ENCODE data around the gene AATK. TPM values are rescaled to one million over a fixed set of nuclear protein-coding genes. Genes with fewer than 3 reads are reported as not detected.
A peak's percentile ranks its signal among the peaks of the same experiment; 100 is the strongest.

The AATK gene
- total and polyA plus RNA-seq, 2 of the 13 experiments (the other 11 are each of a cell fraction or from before 2014, with no cell fraction given), result 2.9 to 8.4 TPM

- TF ChIP-seq AGO1 (IDR thresholded peaks at IDR 0.05; ENCODE audit: low read depth, low read length, poor library complexity, severe bottlenecking) (peak; percentile 69), ZNF770 (CRISPR knock-in tag; IDR thresholded peaks at IDR 0.05) (peak; percentile 41; the same call in 1 of the 2 replicates), ZBTB8A (CRISPR knock-in tag; IDR thresholded peaks at IDR 0.05; ENCODE audit: borderline replicate concordance, low read depth) (0 out of 2 replicates have a peak, but pooled peaks have one; percentile 37), ZNF432 (CRISPR knock-in tag; IDR thresholded peaks at IDR 0.05; ENCODE audit: borderline replicate concordance) (no peak), IRX3 (CRISPR knock-in tag; IDR thresholded peaks at IDR 0.05; ENCODE audit: borderline replicate concordance, low read depth) (peak; percentile 84; the same call in 1 of the 2 replicates), FOXK1 (CRISPR knock-in tag; IDR thresholded peaks at IDR 0.05; ENCODE audit: borderline replicate concordance, low read depth) (peak; percentile 86), BRF2 (CRISPR knock-in tag; IDR thresholded peaks at IDR 0.05) (peak; percentile 57; the same call in 1 of the 2 replicates), ZNF761 (CRISPR knock-in tag; conservative IDR thresholded peaks at IDR 0.05) (peak; percentile 95; the same call in 1 of the 2 replicates), NR2F1 (CRISPR knock-in tag; IDR thresholded peaks at IDR 0.05) (peak in 1 of 2 experiments; percentile 18; a peak in 1 of 4 replicates), MXI1 (IDR thresholded peaks at IDR 0.05; ENCODE audit: borderline replicate concordance, low read depth, low read length) (peak; percentile 96; the same call in 2 of the 3 replicates), TP53 (CRISPR knock-in tag; conservative IDR thresholded peaks at IDR 0.05) (peak; percentile 91; the same call in 1 of the 2 replicates), HNF4G (IDR thresholded peaks at IDR 0.05; ENCODE audit: borderline replicate concordance, low read depth, low read length) (peak; percentile 33; the same call in 1 of the 2 replicates), HNF4G (CRISPR knock-in tag; IDR thresholded peaks at IDR 0.05; ENCODE audit: borderline replicate concordance, low read depth) (peak; percentile 24; the same call in 1 of the 2 replicates), ZNF567 (CRISPR knock-in tag; IDR thresholded peaks at IDR 0.05; ENCODE audit: borderline replicate concordance) (no peak), CBX2 (IDR thresholded peaks at IDR 0.05; ENCODE audit: low read depth, low read length) (no peak), CBX2 (CRISPR knock-in tag; IDR thresholded peaks at IDR 0.05; ENCODE audit: low read depth) (peak; percentile 31; the same call in 1 of the 2 replicates), GTF2F1 (IDR thresholded peaks at IDR 0.05; ENCODE audit: low read length) (no peak), HMG20B (CRISPR knock-in tag; conservative IDR thresholded peaks at IDR 0.05) (peak; percentile 54; the same call in 1 of the 2 replicates), IKZF4 (CRISPR knock-in tag; IDR thresholded peaks at IDR 0.05; ENCODE audit: borderline replicate concordance, low read depth, not compliant biosample characterization) (peak; percentile 35), MATR3 (CRISPR knock-in tag; IDR thresholded peaks at IDR 0.05) (no peak), IRF2 (CRISPR knock-in tag; IDR thresholded peaks at IDR 0.05) (peak; percentile 86), EEA1 (CRISPR knock-in tag; IDR thresholded peaks at IDR 0.05; ENCODE audit: borderline replicate concordance) (no peak), DNMT3B (CRISPR knock-in tag; conservative IDR thresholded peaks at IDR 0.05) (peak; percentile 98)
- TF ChIP-seq, protein P1, sequence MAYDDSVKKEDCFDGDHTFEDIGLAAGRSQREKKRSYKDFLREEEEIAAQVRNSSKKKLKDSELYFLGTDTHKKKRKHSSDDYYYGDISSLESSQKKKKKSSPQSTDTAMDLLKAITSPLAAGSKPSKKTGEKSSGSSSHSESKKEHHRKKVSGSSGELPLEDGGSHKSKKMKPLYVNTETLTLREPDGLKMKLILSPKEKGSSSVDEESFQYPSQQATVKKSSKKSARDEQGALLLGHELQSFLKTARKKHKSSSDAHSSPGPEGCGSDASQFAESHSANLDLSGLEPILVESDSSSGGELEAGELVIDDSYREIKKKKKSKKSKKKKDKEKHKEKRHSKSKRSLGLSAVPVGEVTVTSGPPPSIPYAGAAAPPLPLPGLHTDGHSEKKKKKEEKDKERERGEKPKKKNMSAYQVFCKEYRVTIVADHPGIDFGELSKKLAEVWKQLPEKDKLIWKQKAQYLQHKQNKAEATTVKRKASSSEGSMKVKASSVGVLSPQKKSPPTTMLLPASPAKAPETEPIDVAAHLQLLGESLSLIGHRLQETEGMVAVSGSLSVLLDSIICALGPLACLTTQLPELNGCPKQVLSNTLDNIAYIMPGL (CRISPR knock-in tag; IDR thresholded peaks at IDR 0.05; ENCODE audit: borderline replicate concordance in 1 of 2, low read depth in 1 of 2), result peak; percentile 73 to 81; a peak in 3 of 4 replicates
These were observed 82.8 kb downstream of the AATK start (continued) for GRCh38 chr17:81083125-81083765.

All from HepG2 (cell line).